OCI-LY3 (cell line): ENCODE results near the gene ZNF648.

Experiments used
- CTCF ChIP-seq: fragments of 200-600, 300-600 bp; sonication (generic); IDR thresholded peaks from 2 replicates; pipeline ENCODE4 v1.5.1; 2014; ENCODE audit warnings: antibody characterized with exemption, low read length, low read depth
- EZH2phosphoT487 ChIP-seq: fragments of 200-600 bp; shearing (Covaris generic); IDR thresholded peaks from 2 replicates; pipeline ENCODE4 v1.6.1; 2018; ENCODE audit warnings: antibody characterized with exemption, mixed run types, low read depth

GRCh38 chr1:182110635-182111034, 49.1 kb upstream of the ZNF648 start:
- TF ChIP-seq CTCF = no peak
- TF ChIP-seq EZH2phosphoT487 = no peak
